ENCODE data around the gene GTF3C5.

GTF3C5 gene

DNA sequence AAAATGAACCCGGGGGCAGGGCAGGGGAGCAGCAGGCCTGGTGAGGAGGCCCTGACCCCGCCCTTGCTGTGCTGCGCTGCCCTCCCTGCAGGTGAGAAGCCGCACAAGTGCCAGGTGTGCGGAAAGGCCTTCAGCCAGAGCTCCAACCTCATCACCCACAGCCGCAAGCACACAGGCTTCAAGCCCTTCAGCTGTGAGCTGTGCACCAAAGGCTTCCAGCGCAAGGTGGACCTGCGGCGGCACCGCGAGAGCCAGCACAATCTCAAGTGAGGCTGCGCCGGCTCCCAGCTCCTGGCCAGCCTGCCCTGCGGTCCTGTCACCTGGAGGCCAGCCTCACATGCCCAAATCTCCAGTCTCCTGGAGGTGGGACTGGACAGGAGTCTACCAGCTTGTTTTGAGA, 40.0 kb upstream of the GTF3C5 start:
- no peak overlapping the region for H3K4me3 ChIP-seq (ENCODE audit: low read depth, low read length)
- no peak for DNase-seq (ENCODE audit: low read depth)
- TF ChIP-seq, protein P1, sequence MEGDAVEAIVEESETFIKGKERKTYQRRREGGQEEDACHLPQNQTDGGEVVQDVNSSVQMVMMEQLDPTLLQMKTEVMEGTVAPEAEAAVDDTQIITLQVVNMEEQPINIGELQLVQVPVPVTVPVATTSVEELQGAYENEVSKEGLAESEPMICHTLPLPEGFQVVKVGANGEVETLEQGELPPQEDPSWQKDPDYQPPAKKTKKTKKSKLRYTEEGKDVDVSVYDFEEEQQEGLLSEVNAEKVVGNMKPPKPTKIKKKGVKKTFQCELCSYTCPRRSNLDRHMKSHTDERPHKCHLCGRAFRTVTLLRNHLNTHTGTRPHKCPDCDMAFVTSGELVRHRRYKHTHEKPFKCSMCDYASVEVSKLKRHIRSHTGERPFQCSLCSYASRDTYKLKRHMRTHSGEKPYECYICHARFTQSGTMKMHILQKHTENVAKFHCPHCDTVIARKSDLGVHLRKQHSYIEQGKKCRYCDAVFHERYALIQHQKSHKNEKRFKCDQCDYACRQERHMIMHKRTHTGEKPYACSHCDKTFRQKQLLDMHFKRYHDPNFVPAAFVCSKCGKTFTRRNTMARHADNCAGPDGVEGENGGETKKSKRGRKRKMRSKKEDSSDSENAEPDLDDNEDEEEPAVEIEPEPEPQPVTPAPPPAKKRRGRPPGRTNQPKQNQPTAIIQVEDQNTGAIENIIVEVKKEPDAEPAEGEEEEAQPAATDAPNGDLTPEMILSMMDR (IDR thresholded peaks at IDR 0.05; ENCODE audit: low read depth, low read length, missing control alignments), result no peak
- in situ Hi-C loops (cut with HindIII; ENCODE audit: low sequenced_read_pairs), result no loop called here

DNA sequence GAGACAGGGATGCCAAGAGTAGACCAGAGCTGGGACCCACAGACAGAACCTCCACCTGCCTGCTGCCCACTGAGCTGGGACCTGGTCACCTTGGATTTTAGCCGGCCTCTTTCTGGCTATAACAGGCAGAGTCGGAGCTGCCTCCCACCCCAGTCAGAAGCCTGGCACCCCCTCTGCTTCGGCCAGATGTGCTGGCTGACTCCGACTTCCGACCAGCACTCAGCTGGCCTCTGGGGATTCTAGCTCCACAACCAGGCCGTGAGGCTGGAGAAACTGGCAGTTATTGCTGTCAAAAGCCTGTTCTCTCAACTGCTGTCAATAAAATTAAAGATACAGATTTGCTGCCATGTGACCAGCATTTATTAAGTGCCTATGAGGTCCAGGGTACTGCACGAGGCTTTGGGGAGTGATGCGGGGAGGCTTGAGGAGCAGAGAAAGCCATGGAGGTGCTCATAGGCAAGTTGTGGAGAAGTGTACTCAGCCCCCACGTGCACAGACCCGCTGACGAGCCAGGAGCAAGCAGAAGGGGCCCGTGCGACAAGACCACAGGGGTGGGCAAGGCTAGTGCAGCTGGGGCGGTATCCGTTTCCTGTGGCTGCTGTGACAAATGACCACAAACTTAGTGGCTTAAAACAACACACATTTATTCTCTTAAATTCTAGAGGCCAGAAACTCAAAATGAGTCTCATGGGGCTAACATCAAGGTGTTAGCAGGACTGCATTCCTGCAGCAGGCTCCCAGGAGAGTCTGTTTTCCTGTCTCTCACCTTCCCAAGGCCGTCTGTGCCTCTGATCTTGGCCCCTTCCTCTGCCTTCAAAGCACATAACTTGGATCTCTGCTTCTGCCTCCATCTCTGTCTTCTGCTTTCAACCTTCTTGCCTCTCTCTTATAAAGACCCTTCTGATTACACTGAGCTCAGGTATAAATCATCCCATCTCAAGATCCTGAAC, 39.2 kb upstream of the GTF3C5 start:
- in situ Hi-C loops (cut with HindIII; ENCODE audit: low sequenced_read_pairs), result no loop called here
- DNase-seq (ENCODE audit: low read depth), result no peak
- TF ChIP-seq, protein P1 (IDR thresholded peaks at IDR 0.05; ENCODE audit: low read depth, low read length, missing control alignments), result no peak
- H3K4me3 ChIP-seq (ENCODE audit: low read depth, low read length), result no peak overlapping the region

DNA sequence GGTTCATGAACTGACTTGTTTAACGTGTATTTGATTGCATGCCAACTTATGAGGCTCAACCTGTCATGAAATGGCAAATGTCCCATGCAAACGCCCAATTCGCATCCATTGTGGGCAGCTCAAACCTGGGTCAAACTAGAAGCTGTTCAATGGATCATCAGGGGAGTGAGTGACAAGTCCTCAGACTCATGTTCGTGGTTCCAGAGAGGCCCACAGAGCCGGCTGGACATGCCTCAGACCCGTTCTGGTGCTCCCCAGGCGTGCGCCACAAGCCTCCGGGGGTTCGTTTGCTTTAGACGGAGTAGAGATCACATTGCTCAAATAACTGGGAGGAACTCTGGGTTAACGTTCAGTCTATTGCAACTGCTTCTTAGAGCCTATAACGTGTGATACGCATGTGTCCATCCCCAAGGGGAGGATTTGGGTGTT, 37.3 kb upstream of the GTF3C5 start:
- no peak for DNase-seq (ENCODE audit: low read depth)
- in situ Hi-C loops (cut with HindIII; ENCODE audit: low sequenced_read_pairs), result no loop called here
- no peak overlapping the region for H3K4me3 ChIP-seq (ENCODE audit: low read depth, low read length)
- TF ChIP-seq, protein P1 (IDR thresholded peaks at IDR 0.05; ENCODE audit: low read depth, low read length, missing control alignments), result no peak

DNA sequence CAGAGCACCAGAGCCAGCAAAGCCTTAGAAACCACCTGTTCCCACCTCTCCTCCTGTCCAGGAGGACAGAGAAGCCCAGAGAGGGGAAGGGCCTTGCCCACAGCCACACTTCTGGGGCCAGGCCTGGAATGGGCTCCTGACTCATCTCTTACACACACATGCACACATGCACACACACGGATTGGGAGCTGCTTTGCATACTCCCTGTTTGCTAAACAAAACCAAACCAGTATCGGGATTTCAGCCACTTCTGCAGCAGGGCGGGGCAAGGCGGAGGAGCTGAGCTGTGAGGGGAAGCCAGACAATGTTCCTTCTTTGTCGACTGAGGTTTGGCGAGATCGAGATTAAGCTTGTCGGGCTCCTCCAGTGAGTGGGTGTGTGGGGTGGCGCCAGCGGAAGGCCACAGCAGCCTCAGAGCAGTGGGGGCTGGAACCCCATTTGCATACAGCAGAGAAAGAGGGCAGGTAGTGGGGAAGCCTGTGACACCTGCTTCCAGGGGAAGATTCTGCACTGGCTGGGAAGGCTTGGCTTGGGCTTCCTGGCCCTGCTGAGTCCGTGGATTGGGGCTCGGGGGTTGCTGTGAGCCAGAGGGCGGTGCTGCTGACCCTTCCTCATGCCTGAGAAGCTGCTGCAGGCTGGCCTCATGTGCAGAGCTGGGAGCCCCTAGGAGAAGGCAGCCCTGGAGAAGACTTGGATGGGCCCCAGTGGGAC, 36.2 kb upstream of the GTF3C5 start:
- no peak overlapping the region for H3K4me3 ChIP-seq (ENCODE audit: low read depth, low read length)
- TF ChIP-seq, protein P1 (IDR thresholded peaks at IDR 0.05; ENCODE audit: low read depth, low read length, missing control alignments), result no peak
- no peak for DNase-seq (ENCODE audit: low read depth)
- in situ Hi-C loops (cut with HindIII; ENCODE audit: low sequenced_read_pairs), result no loop called here

DNA sequence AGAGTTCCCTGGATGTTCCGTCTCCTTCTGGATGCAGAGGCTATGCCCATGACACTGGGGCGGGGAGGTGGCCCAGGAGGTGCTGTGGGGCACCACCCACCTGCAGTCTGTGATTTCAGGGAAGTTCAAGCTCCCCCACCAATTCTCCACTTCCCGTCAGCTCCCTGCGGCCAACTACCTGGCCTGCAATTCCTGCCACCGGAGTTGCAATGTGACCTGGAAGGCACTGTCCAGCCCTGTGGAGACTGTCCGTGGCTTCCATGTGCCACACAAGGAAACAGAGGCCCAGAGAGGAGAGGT, 35.7 kb upstream of the GTF3C5 start:
- no peak for DNase-seq (ENCODE audit: low read depth)
- no peak overlapping the region for H3K4me3 ChIP-seq (ENCODE audit: low read depth, low read length)
- in situ Hi-C loops (cut with HindIII; ENCODE audit: low sequenced_read_pairs), result no loop called here
- TF ChIP-seq, protein P1 (IDR thresholded peaks at IDR 0.05; ENCODE audit: low read depth, low read length, missing control alignments), result no peak

DNA sequence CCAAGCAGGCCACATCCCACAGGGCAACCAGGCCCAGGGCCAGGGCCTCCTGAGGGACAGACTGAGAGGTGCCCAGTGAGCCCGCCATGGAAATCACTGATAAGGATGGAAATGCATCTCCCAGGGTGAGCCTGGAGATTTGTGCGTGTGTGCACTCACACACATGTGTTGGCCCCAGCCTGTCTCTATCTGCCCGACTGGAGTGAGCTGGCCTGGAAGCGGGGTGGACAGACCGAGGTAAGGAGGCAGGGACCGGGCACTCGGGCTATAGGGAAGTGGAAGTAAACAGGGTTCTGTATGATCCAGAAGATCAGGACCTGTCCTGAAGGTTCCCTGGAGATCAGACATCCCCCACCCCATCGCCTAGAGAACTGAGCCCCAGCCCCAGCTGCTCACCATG, 34.9 kb upstream of the GTF3C5 start:
- TF ChIP-seq, protein P1 (IDR thresholded peaks at IDR 0.05; ENCODE audit: low read depth, low read length, missing control alignments), result no peak
- in situ Hi-C loops (cut with HindIII; ENCODE audit: low sequenced_read_pairs), result no loop called here
- DNase-seq (ENCODE audit: low read depth), result no peak
- no peak overlapping the region for H3K4me3 ChIP-seq (ENCODE audit: low read depth, low read length)

Data from astrocyte of the cerebellum (primary cell).